Brain microvascular endothelial cell (primary cell): ENCODE data around the gene VCX.
"Not testable (repeated sequence)": the region's sequence is repeated elsewhere in the genome, so short reads cannot be mapped to it uniquely, and the experiment has no call there.

Experiments
- DNase-seq: peaks from one replicate; pipeline ENCODE4 v3.0.0-alpha.2; 2020
- H3K27ac ChIP-seq: fragments of 250-450 bp; sonication (Bioruptor Pico); 2 replicates; pipeline ENCODE4 v1.5.1; 2020; ENCODE audit warnings: mild to moderate bottlenecking, moderate library complexity
- H3K27me3 ChIP-seq: fragments of 250-450 bp; sonication (Bioruptor Pico); replicated peaks from 2 replicates; pipeline ENCODE4 v1.5.1; 2020; ENCODE audit warnings: mild to moderate bottlenecking
- H3K36me3 ChIP-seq: fragments of 250-450 bp; sonication (Bioruptor Pico); replicated peaks from 2 replicates; pipeline ENCODE4 v1.5.1; 2020; ENCODE audit warnings: mild to moderate bottlenecking
- H3K4me3 ChIP-seq: 2 replicates; pipeline ENCODE4 v1.5.1; 2011; ENCODE audit warnings: low read depth, mild to moderate bottlenecking, control low read depth, low read length, moderate library complexity
- CTCF ChIP-seq: IDR thresholded peaks from 2 replicates; pipeline ENCODE4 v1.5.1; 2011; ENCODE audit warnings: low read depth, mild to moderate bottlenecking, moderate library complexity, low read length, control low read depth, inconsistent platforms; ENCODE audit errors: missing control alignments
- in situ Hi-C: cut with HindIII; loops from 2 replicates; pipeline ENCODE4 v1.10.0; 2017; ENCODE audit warnings: low sequenced_read_pairs, low pct_ligation_motif_present

The VCX gene

GRCh38 chrX:7842871-7843270 is at the start of gene VCX:
Gene VCX, plus strand, starts transcription at chrX:7843171. Its CDS starts 33 bp downstream, at chrX:7843204.
- H3K4me3 ChIP-seq, H3K36me3 ChIP-seq, in situ Hi-C loops, DNase-seq, H3K27me3 ChIP-seq, H3K27ac ChIP-seq: not testable (repeated sequence)

- H3K36me3 ChIP-seq, result no peaks in the 10 kb centered on the region
- H3K27me3 ChIP-seq, result no peaks in the 10 kb centered on the region
- in situ Hi-C loops, result no loop called here
- TF ChIP-seq CTCF, result no peak
- H3K4me3 ChIP-seq, result no peak overlapping the region
- H3K27ac ChIP-seq, result no peak overlapping the region
- no peak for DNase-seq
Measured at GRCh38 chrX:7798327-7798726, 44.6 kb upstream of the VCX start.

- no peak for DNase-seq
- Histone ChIP-seq H3K36me3 (no peaks in the 10 kb centered on the region), H3K27ac (no peak overlapping the region), H3K4me3 (no peak overlapping the region), H3K27me3 (no peaks in the 10 kb centered on the region)
- in situ Hi-C loops, result no loop called here
- TF ChIP-seq CTCF, result no peak
Measured at GRCh38 chrX:7801711-7802110, 41.3 kb upstream of the VCX start.

GRCh38 chrX:7815166-7815805 is 27.7 kb upstream of the VCX start:
- no peaks in the 10 kb centered on the region for H3K36me3 ChIP-seq
- in situ Hi-C loops, result no loop called here
- H3K4me3 ChIP-seq, result no peak overlapping the region
- no peaks in the 10 kb centered on the region for H3K27me3 ChIP-seq
- DNase-seq, result no peak
- no peak overlapping the region for H3K27ac ChIP-seq
- no peak for TF ChIP-seq CTCF

GRCh38 chrX:7828594-7828993 is 14.4 kb upstream of the VCX start:
- Histone ChIP-seq H3K36me3 (no peaks in the 10 kb centered on the region), H3K27me3 (no peaks in the 10 kb centered on the region), H3K4me3 (no peak overlapping the region), H3K27ac (no peak overlapping the region)
- DNase-seq, result no peak
- in situ Hi-C loops, result no loop called here
- no peak for TF ChIP-seq CTCF

- in situ Hi-C loops, result no loop called here
- DNase-seq, result no peak
- TF ChIP-seq CTCF, result no peak
- Histone ChIP-seq H3K27ac (no peak overlapping the region), H3K36me3 (no peaks in the 10 kb centered on the region), H3K27me3 (no peaks in the 10 kb centered on the region), H3K4me3 (no peak overlapping the region)
Measured at GRCh38 chrX:7841084-7841805, 1.7 kb upstream of the VCX start.
